Upper lobe of left lung (tissue), 4 donors: ENCODE data around the gene CSF2RB.

ENCODE experiments used
- CTCF ChIP-seq, 6 experiments: fragments of 450-650 bp in 4 of 6; fragments of 200-600 bp in 2 of 6; sonication (generic) in 2 of 6; IDR thresholded peaks; one replicate each; pipeline ENCODE4 v1.5.1; 2016 to 2019; ENCODE audit warnings: antibody characterized with exemption in 6 of 6
- EP300 ChIP-seq, 4 donors: sonication (generic); formaldehyde crosslinking; IDR thresholded peaks; one replicate each; pipeline ENCODE4 v1.5.1; 2017; ENCODE audit warnings: antibody characterized with exemption in 4 of 4, control low read depth in 2 of 4
- POLR2A ChIP-seq, 4 donors: fragments of 450-650 bp; IDR thresholded peaks; one replicate each; pipeline ENCODE4 v1.5.1; 2016 to 2017; ENCODE audit warnings: antibody characterized with exemption in 4 of 4, mild to moderate bottlenecking in 2 of 4

- TF ChIP-seq POLR2A (IDR thresholded peaks at IDR 0.05) (no peak), CTCF (IDR thresholded peaks at IDR 0.05) (no peak), EP300 (IDR thresholded peaks at IDR 0.05) (no peak)
Observed at GRCh38 chr22:36914390-36914752, 943 bp downstream of the CSF2RB start.
